HepG2 (cell line): ENCODE results near the gene MAJIN. TPM values are rescaled to one million over a fixed set of nuclear protein-coding genes. Genes with fewer than 3 reads are reported as not detected.
A peak's percentile ranks its signal among the peaks of the same experiment; 100 is the strongest.

Experiments
- ATAC-seq: fragments of 200-7000 bp; cut with Tn5 transposase; 3 replicates; pipeline ENCODE4 v1.9.1; 2020; ENCODE audit warnings: mild to moderate bottlenecking, moderate library complexity
- BruUV-seq: library from RNA; stranded (reverse); fragments of 400-500 nt; replicated peaks from 2 replicates; lab custom pipeline; 2021; lab: Mats Ljungman, UMichigan
- CTCF ChIA-PET: fragments of 300-600 bp; formaldehyde crosslinking; extraction: SDS; loops from one replicate; lab custom pipeline; 2021; ENCODE audit warnings: low total read pairs, inconsistent platforms, low intra/inter-chr PET ratio; lab: Yijun Ruan, JAX
- POLR2A ChIA-PET: fragments of 350-600 bp; sonication (Branson Sonifier 250); formaldehyde crosslinking; loops from one replicate; lab custom pipeline; 2020; ENCODE audit warnings: antibody characterized with exemption, inconsistent platforms; lab: Yijun Ruan, JAX
- DNase-seq: peaks from one replicate; pipeline ENCODE4 v3.0.0-alpha.2; 2015; ENCODE audit warnings: low spot score
- FAIRE-seq: peaks from 3 replicates; lab custom pipeline; 2011; peaks lifted over from hg19 to GRCh38; lab: Jason Lieb, UNC
- H2AFZ ChIP-seq: one replicate; pipeline ENCODE4 v1.6.1; 2011; ENCODE audit warnings: low read length, inconsistent platforms
- H3K27ac ChIP-seq: fragments of 300-600 bp; 3 replicates; pipeline ENCODE4 v1.8.0; 2011; ENCODE audit warnings: mixed run types, mild to moderate bottlenecking, mixed read lengths, low read length, inconsistent platforms; ENCODE audit not compliant: insufficient read depth; ENCODE audit errors: extremely low read length
- H3K27me3 ChIP-seq, 2 experiments: fragments of 200-600 bp in 1 of 2; 2 replicates in 1 of 2; 3 replicates in 1 of 2; pipeline versions ENCODE4 v1.6.0 to v1.8.0; 2011; ENCODE audit warnings: low read length in 2 of 2, mild to moderate bottlenecking in 2 of 2, moderate library complexity in 2 of 2, inconsistent platforms in 1 of 2; ENCODE audit not compliant: insufficient read depth in 2 of 2, control insufficient read depth in 1 of 2
- H3K36me3 ChIP-seq, 2 experiments: fragments of 200-600 bp in 1 of 2; replicated peaks in 1 of 2; 2 replicates in 1 of 2; 3 replicates in 1 of 2; pipeline versions ENCODE4 v1.5.1 to v1.8.0; 2011; ENCODE audit warnings: low read length in 2 of 2, inconsistent platforms in 1 of 2; ENCODE audit not compliant: insufficient read depth in 2 of 2, control insufficient read depth in 1 of 2
- H3K4me1 ChIP-seq: 2 replicates; pipeline ENCODE4 v1.5.1; 2012; ENCODE audit warnings: low read length, inconsistent platforms; ENCODE audit not compliant: insufficient read depth
- H3K4me2 ChIP-seq: 2 replicates; pipeline ENCODE4 v1.6.0; 2011; ENCODE audit warnings: low read depth, low read length, inconsistent platforms
- H3K4me3 ChIP-seq, 3 experiments: fragments of 200-600 bp in 1 of 3; sonication (generic), shearing (Covaris generic) in 1 of 3; replicated peaks in 1 of 3; 2 replicates each; pipeline ENCODE4 v1.5.1; 2011 to 2016; ENCODE audit warnings: low read length in 3 of 3, inconsistent platforms in 2 of 3, low read depth in 2 of 3, mild to moderate bottlenecking in 2 of 3, control low read depth in 1 of 3, mixed read lengths in 1 of 3; ENCODE audit not compliant: insufficient read depth in 1 of 3
- H3K79me2 ChIP-seq: one replicate; pipeline ENCODE4 v1.6.1; 2011; ENCODE audit warnings: low read length, inconsistent platforms; ENCODE audit not compliant: insufficient read depth
- H3K9ac ChIP-seq: 2 replicates; pipeline ENCODE4 v1.6.0; 2011; ENCODE audit warnings: mild to moderate bottlenecking, low read depth, low read length, inconsistent platforms; ENCODE audit not compliant: insufficient read depth
- H3K9me3 ChIP-seq: 2 replicates; pipeline ENCODE4 v1.5.1; 2012; ENCODE audit warnings: mild to moderate bottlenecking, low read length
- H4K20me1 ChIP-seq: 2 replicates; pipeline ENCODE4 v1.6.0; 2011; ENCODE audit warnings: inconsistent platforms, mild to moderate bottlenecking, low read length, moderate library complexity; ENCODE audit not compliant: insufficient read depth
- HNF4A ChIP-seq: sonication (generic); formaldehyde crosslinking; IDR thresholded peaks from 2 replicates; pipeline ENCODE4 v1.4.0; 2020; ENCODE audit warnings: missing genetic modification reagents
- HOXA5 ChIP-seq: sonication (generic); formaldehyde crosslinking; IDR thresholded peaks from 2 replicates; pipeline ENCODE4 v1.4.0; 2020; ENCODE audit warnings: missing genetic modification reagents
- ZBTB8A ChIP-seq: sonication (generic); formaldehyde crosslinking; IDR thresholded peaks from 2 replicates; pipeline ENCODE4 v1.4.0; 2020; ENCODE audit warnings: mild to moderate bottlenecking, low read depth, missing genetic modification reagents, borderline replicate concordance
- ZFX ChIP-seq: sonication (generic); formaldehyde crosslinking; IDR thresholded peaks from 2 replicates; pipeline ENCODE4 v1.4.0; 2020; ENCODE audit warnings: mild to moderate bottlenecking, low read depth, missing genetic modification reagents, moderate library complexity
- ZNF225 ChIP-seq: sonication (generic); formaldehyde crosslinking; IDR thresholded peaks from 2 replicates; pipeline ENCODE4 v1.4.0; 2020; ENCODE audit warnings: mild to moderate bottlenecking, missing genetic modification reagents
- ZNF343 ChIP-seq: sonication (generic); formaldehyde crosslinking; IDR thresholded peaks from 2 replicates; pipeline ENCODE4 v1.4.0; 2020; ENCODE audit warnings: mild to moderate bottlenecking, missing genetic modification reagents
- WGBS: methylation state at CpG from one replicate; pipeline ENCODE4 v1.1.6; 2017; ENCODE audit warnings: low lambda C conversion rate; 5-methylcytosine and 5-hydroxymethylcytosine counted together
- in situ Hi-C: cut with HindIII; loops from 2 replicates; pipeline ENCODE4 v1.10.0; 2017; ENCODE audit warnings: low pct_unique_long_range_greater_than_20kb; ENCODE audit not compliant: extremely low pct_ligation_motif_present
- intact Hi-C: fragments of 100-400 bp; cut with micrococcal nuclease; formaldehyde crosslinking; loops from one replicate; pipeline ENCODE4 v1.10.0; 2022; ENCODE audit not compliant: unreplicated experiment
- polyA plus RNA-seq, 8 experiments: library from polyadenylated mRNA; depleted of rRNA in 3 of 8; stranded (reverse) in 7 of 8; unstranded in 1 of 8; fragments of >200 nt; fragmentation: Illumina TruSeq in 4 of 8; extraction: Trizol in 4 of 8; gene quantifications; 2 replicates each; pipeline versions ENCODE4 v1.2.1 to v1.2.3, GENCODE V29; 2011 to 2016; ENCODE audit warnings: low read depth in 4 of 8, missing spikeins in 1 of 8, mixed read lengths in 1 of 8; ENCODE audit not compliant: insufficient read depth in 1 of 8
- total RNA-seq, 5 experiments: library from RNA; depleted of rRNA; stranded (reverse); fragments of >200 nt; fragmentation: Illumina TruSeq; extraction: Trizol; gene quantifications; 2 replicates each; pipeline ENCODE4 v1.2.3, GENCODE V29; 2016; ENCODE audit warnings: low read depth in 1 of 5
- TF ChIP-seq, protein P1 (sequence below): sonication (generic); formaldehyde crosslinking; IDR thresholded peaks from 2 replicates; pipeline ENCODE4 v1.5.1; 2020; ENCODE audit warnings: missing genetic modification reagents, mild to moderate bottlenecking, borderline replicate concordance
- TF ChIP-seq, protein P2 (sequence below): sonication (generic); formaldehyde crosslinking; IDR thresholded peaks from 2 replicates; pipeline ENCODE4 v1.4.0; 2020; ENCODE audit warnings: mild to moderate bottlenecking, missing genetic modification reagents
- TF ChIP-seq, protein P3 (sequence below): sonication (generic); formaldehyde crosslinking; conservative IDR thresholded peaks from 2 replicates; pipeline ENCODE4 v1.8.0; 2022; ENCODE audit warnings: low read depth, missing genetic modification reagents
- TF ChIP-seq, protein P4 (sequence below): sonication (generic); formaldehyde crosslinking; IDR thresholded peaks from 2 replicates; pipeline ENCODE4 v1.5.1; 2020; ENCODE audit warnings: missing genetic modification reagents, mild to moderate bottlenecking, borderline replicate concordance

Gene MAJIN
- total and polyA plus RNA-seq, 2 of the 13 experiments (the other 11 are each of a cell fraction or from before 2014, with no cell fraction given): not detected

DNA sequence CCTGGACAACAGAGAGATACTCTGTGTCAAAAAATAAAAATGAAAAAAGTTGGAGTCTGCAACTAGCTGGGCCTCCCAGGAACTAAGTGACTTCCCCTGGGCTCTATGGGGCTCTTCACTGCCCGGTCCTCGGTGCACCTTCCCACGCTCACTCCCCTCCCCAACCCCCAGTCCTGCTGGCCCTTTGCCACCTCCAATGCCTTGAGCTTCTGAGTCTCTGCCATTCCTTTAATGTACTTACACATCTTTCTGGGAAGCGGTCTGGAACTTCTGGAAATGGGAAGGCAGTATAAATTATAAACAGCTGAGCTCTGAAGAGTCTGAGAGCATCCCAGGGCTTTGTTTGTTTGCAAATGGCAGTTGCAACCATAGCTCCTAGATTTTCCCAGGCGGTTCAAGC, 30.8 kb upstream of the MAJIN start:
- intact Hi-C loops: no loop called here
- CTCF ChIA-PET: interaction anchor here (1.2 kb wide), 1 partner anchor 11 kb away, joined by 3 read pairs; the partner anchor contains the start of gene ARL2

DNA sequence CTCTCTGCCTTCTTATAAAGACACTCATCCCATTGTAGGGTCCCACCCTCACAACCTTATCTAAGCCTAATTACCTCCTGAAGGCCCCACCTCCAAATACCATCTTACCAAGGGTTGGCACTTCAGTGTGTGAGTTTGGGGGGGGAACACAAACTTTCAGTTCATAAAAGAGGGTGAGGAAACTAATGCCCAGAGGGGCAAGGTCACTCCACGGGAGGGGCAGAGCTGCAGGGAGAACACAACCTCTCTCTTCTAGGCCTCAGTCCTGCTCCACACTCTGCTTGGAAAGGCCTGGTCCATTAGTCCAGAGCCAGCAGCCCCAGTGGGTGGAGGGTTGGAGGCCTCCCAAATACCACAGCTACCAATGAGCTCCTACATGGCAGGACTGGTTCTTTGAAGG, 27.6 kb upstream of the MAJIN start:
- Histone ChIP-seq H3K4me2 (peak overlapping the region; percentile 99), H3K27ac (peak overlapping the region; percentile 53), H3K4me1 (peaks cover 73% of the 10 kb centered on the region), H4K20me1 (no peaks in the 10 kb centered on the region), H3K27me3 (no peaks in the 10 kb centered on the region; a peak in 1 of 5 replicates), H3K79me2 (no peaks in the 10 kb centered on the region), H3K9me3 (no peaks in the 10 kb centered on the region), H3K4me3 (peak overlapping the region; percentile 2 to 73 (median 59); a peak in 3 of 6 replicates), H3K9ac (no peak overlapping the region), H2AFZ (no peak overlapping the region), H3K36me3 (no peaks in the 10 kb centered on the region)
- peak; percentile 9; the same call in 2 of the 3 replicates for ATAC-seq
- peak; percentile 43 for FAIRE-seq
- DNase-seq: no peak
- POLR2A ChIA-PET: interaction anchor here (0.7 to 4.0 kb wide), 18 partner anchors 11 to 220 kb away, joined by 3 to 42 read pairs (median 5); partner anchors contain the start of genes ARL2, GPHA2, MRPL49 and PPP2R5B
- in situ Hi-C loops (no loop called here), intact Hi-C loops (loop anchor here (5.0 kb wide), 1 partner anchor 152 kb away; no protein-coding TSS in a partner anchor)
- CTCF ChIA-PET: interaction anchor here (1.1 kb wide), 1 partner anchor 15 kb away, joined by 3 read pairs; the partner anchor contains the start of gene ARL2
- no TSS peak for BruUV-seq
- no CpG with 5 or more reads among the region's 1 CpG for WGBS
- TF ChIP-seq, protein P1, sequence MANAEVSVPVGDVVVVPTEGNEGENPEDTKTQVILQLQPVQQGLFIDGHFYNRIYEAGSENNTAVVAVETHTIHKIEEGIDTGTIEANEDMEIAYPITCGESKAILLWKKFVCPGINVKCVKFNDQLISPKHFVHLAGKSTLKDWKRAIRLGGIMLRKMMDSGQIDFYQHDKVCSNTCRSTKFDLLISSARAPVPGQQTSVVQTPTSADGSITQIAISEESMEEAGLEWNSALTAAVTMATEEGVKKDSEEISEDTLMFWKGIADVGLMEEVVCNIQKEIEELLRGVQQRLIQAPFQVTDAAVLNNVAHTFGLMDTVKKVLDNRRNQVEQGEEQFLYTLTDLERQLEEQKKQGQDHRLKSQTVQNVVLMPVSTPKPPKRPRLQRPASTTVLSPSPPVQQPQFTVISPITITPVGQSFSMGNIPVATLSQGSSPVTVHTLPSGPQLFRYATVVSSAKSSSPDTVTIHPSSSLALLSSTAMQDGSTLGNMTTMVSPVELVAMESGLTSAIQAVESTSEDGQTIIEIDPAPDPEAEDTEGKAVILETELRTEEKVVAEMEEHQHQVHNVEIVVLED (CRISPR knock-in tag): 0 out of 2 replicates have a peak, but pooled peaks have one; percentile 27
- TF ChIP-seq ZNF225 (CRISPR knock-in tag): no peak
- TF ChIP-seq, protein P2, sequence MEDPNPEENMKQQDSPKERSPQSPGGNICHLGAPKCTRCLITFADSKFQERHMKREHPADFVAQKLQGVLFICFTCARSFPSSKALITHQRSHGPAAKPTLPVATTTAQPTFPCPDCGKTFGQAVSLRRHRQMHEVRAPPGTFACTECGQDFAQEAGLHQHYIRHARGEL (CRISPR knock-in tag): no peak
- peak; percentile 39; the same call in 1 of the 2 replicates for TF ChIP-seq ZFX (CRISPR knock-in tag)
- TF ChIP-seq, protein P3, sequence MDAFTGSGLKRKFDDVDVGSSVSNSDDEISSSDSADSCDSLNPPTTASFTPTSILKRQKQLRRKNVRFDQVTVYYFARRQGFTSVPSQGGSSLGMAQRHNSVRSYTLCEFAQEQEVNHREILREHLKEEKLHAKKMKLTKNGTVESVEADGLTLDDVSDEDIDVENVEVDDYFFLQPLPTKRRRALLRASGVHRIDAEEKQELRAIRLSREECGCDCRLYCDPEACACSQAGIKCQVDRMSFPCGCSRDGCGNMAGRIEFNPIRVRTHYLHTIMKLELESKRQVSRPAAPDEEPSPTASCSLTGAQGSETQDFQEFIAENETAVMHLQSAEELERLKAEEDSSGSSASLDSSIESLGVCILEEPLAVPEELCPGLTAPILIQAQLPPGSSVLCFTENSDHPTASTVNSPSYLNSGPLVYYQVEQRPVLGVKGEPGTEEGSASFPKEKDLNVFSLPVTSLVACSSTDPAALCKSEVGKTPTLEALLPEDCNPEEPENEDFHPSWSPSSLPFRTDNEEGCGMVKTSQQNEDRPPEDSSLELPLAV (CRISPR knock-in tag): no peak
- TF ChIP-seq, protein P4, sequence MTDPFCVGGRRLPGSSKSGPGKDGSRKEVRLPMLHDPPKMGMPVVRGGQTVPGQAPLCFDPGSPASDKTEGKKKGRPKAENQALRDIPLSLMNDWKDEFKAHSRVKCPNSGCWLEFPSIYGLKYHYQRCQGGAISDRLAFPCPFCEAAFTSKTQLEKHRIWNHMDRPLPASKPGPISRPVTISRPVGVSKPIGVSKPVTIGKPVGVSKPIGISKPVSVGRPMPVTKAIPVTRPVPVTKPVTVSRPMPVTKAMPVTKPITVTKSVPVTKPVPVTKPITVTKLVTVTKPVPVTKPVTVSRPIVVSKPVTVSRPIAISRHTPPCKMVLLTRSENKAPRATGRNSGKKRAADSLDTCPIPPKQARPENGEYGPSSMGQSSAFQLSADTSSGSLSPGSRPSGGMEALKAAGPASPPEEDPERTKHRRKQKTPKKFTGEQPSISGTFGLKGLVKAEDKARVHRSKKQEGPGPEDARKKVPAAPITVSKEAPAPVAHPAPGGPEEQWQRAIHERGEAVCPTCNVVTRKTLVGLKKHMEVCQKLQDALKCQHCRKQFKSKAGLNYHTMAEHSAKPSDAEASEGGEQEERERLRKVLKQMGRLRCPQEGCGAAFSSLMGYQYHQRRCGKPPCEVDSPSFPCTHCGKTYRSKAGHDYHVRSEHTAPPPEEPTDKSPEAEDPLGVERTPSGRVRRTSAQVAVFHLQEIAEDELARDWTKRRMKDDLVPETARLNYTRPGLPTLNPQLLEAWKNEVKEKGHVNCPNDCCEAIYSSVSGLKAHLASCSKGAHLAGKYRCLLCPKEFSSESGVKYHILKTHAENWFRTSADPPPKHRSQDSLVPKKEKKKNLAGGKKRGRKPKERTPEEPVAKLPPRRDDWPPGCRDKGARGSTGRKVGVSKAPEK (CRISPR knock-in tag): 0 out of 2 replicates have a peak, but pooled peaks have one; percentile 24
- TF ChIP-seq HOXA5 (CRISPR knock-in tag): no peak
- 0 out of 2 replicates have a peak, but pooled peaks have one; percentile 12 for TF ChIP-seq HNF4A

More for the DNA sequence above, 30.8 kb upstream of the MAJIN start:
- in situ Hi-C loops: no loop called here
- no peaks in the 10 kb centered on the region for H3K9me3 ChIP-seq
- no peak overlapping the region for H3K27ac ChIP-seq
- DNase-seq (no peak), ATAC-seq (no peak), FAIRE-seq (no peak)
- H3K79me2 ChIP-seq: no peaks in the 10 kb centered on the region
- H2AFZ ChIP-seq: no peak overlapping the region
- H3K4me1 ChIP-seq: peaks cover 69% of the 10 kb centered on the region
- H3K4me3 ChIP-seq: no peak overlapping the region
- H3K4me2 ChIP-seq: no peak overlapping the region
- 43% methylated on average over 5 of the region's 5 CpGs for WGBS
- TF ChIP-seq ZNF343 (CRISPR knock-in tag): no peak
- TF ChIP-seq ZBTB8A: no peak
- H3K27me3 ChIP-seq: peaks cover 0 to 2% of the 10 kb centered on the region in 2 experiments; a peak in 1 of 5 replicates
- no peaks in the 10 kb centered on the region for H3K36me3 ChIP-seq
- H4K20me1 ChIP-seq: no peaks in the 10 kb centered on the region
- no peak overlapping the region for H3K9ac ChIP-seq
- BruUV-seq: no TSS peak
- POLR2A ChIA-PET: interaction anchor here (2.3 kb wide), 1 partner anchor 12 kb away, joined by 5 read pairs; the partner anchor contains the start of gene ARL2
